Measurements from ENCODE around the gene MINDY3. TPM values are rescaled to one million over a fixed set of nuclear protein-coding genes. Genes with fewer than 3 reads are reported as not detected.

Gene MINDY3
- total RNA-seq, 1 donor from 2014 or later, result 13.7 TPM

- H3K36me3 ChIP-seq, result no peaks in the 10 kb centered on the region
- intact Hi-C loops (cut with DNase I), result no loop called here
- H3K4me3 ChIP-seq, result no peak overlapping the region
- TF ChIP-seq CTCF (IDR thresholded peaks at IDR 0.05), result no peak
- no peaks in the 10 kb centered on the region for H3K4me1 ChIP-seq
- no peaks in the 10 kb centered on the region for H3K27me3 ChIP-seq
- no peak overlapping the region for H3K27ac ChIP-seq
- no peak for DNase-seq (ENCODE audit: low spot score in 2 of 2)
- no peaks in the 10 kb centered on the region for H3K9me3 ChIP-seq
Observed at GRCh38 chr10:15759265-15759664, 101.0 kb downstream of the MINDY3 start.

- DNase-seq (ENCODE audit: low spot score in 2 of 2), result no peak
- Histone ChIP-seq H3K9me3 (no peaks in the 10 kb centered on the region), H3K27ac (no peak overlapping the region), H3K4me3 (no peak overlapping the region), H3K4me1 (no peaks in the 10 kb centered on the region), H3K27me3 (no peaks in the 10 kb centered on the region), H3K36me3 (no peaks in the 10 kb centered on the region)
- intact Hi-C loops (cut with DNase I), result no loop called here
- no peak for TF ChIP-seq CTCF (IDR thresholded peaks at IDR 0.05)
Observed at GRCh38 chr10:15758618-15759017, 101.7 kb downstream of the MINDY3 start.

GRCh38 chr10:15754937-15755336 lies 105.4 kb downstream of the MINDY3 start:
- TF ChIP-seq CTCF (IDR thresholded peaks at IDR 0.05), result no peak
- no peak for DNase-seq (ENCODE audit: low spot score in 2 of 2)
- intact Hi-C loops (cut with DNase I), result no loop called here

GRCh38 chr10:15751046-15751445 lies 109.3 kb downstream of the MINDY3 start:
- Histone ChIP-seq H3K4me1 (no peaks in the 10 kb centered on the region), H3K27ac (no peak overlapping the region), H3K9me3 (no peaks in the 10 kb centered on the region), H3K27me3 (no peaks in the 10 kb centered on the region), H3K36me3 (no peaks in the 10 kb centered on the region), H3K4me3 (no peak overlapping the region)
- DNase-seq (ENCODE audit: low spot score in 2 of 2), result no peak
- intact Hi-C loops (cut with DNase I), result no loop called here
- no peak for TF ChIP-seq CTCF (IDR thresholded peaks at IDR 0.05)

More at GRCh38 chr10:15754937-15755336, 105.4 kb downstream of the MINDY3 start:
- Histone ChIP-seq H3K4me1 (no peaks in the 10 kb centered on the region), H3K36me3 (no peaks in the 10 kb centered on the region), H3K27ac (no peak overlapping the region), H3K9me3 (no peaks in the 10 kb centered on the region), H3K27me3 (no peaks in the 10 kb centered on the region), H3K4me3 (no peak overlapping the region)

GRCh38 chr10:15748126-15748525 lies 112.2 kb downstream of the MINDY3 start:
- TF ChIP-seq CTCF (IDR thresholded peaks at IDR 0.05), result no peak
- intact Hi-C loops (cut with DNase I), result no loop called here
- H3K27ac ChIP-seq, result no peak overlapping the region
- no peaks in the 10 kb centered on the region for H3K36me3 ChIP-seq
- H3K27me3 ChIP-seq, result no peaks in the 10 kb centered on the region
- no peaks in the 10 kb centered on the region for H3K4me1 ChIP-seq
- DNase-seq (ENCODE audit: low spot score in 2 of 2), result no peak
- no peak overlapping the region for H3K4me3 ChIP-seq
- no peaks in the 10 kb centered on the region for H3K9me3 ChIP-seq

GRCh38 chr10:15747632-15748031 lies 112.7 kb downstream of the MINDY3 start:
- Histone ChIP-seq H3K36me3 (no peaks in the 10 kb centered on the region), H3K27me3 (no peaks in the 10 kb centered on the region), H3K9me3 (no peaks in the 10 kb centered on the region), H3K27ac (no peak overlapping the region), H3K4me1 (no peaks in the 10 kb centered on the region), H3K4me3 (no peak overlapping the region)
- no peak for TF ChIP-seq CTCF (IDR thresholded peaks at IDR 0.05)
- no peak for DNase-seq (ENCODE audit: low spot score in 2 of 2)
- intact Hi-C loops (cut with DNase I), result no loop called here

Data from ascending aorta (tissue), 2 donors.